Stimulated activated naive B cell treated with anti-CD40 and anti-IgM and Interleukin-4, amounts not matched to agents 10 μg/mL and 1 μg/mL and 100 μg/mL, for 72 hours (primary cell): ENCODE measurements around the gene SERTAD2.
A peak's percentile ranks its signal among the peaks of the same experiment; 100 is the strongest.

Experiments
- ATAC-seq, 2 donors: fragments of 150-1000 bp; cut with Tn5 transposase; replicated peaks; 2 replicates each; pipeline ENCODE4 v1.10.0; 2021; ENCODE audit warnings: moderate library complexity in 1 of 2
- DNase-seq: peaks from one replicate; pipeline ENCODE4 v3.0.0; 2021
- H3K27ac Mint-ChIP-seq: one replicate; pipeline ENCODE4 v1.8.0; 2022; ENCODE audit warnings: mild to moderate bottlenecking, mixed read lengths
- H3K27me3 Mint-ChIP-seq, 2 donors: one replicate each; pipeline ENCODE4 v1.8.0; 2022; ENCODE audit warnings: mixed read lengths in 2 of 2
- H3K36me3 Mint-ChIP-seq, 2 donors: one replicate each; pipeline ENCODE4 v1.8.0; 2022; ENCODE audit warnings: mixed read lengths in 2 of 2, mild to moderate bottlenecking in 1 of 2
- H3K4me1 Mint-ChIP-seq, 2 donors: one replicate each; pipeline ENCODE4 v1.8.0; 2022; ENCODE audit warnings: mixed read lengths in 2 of 2, mild to moderate bottlenecking in 1 of 2
- H3K4me3 Mint-ChIP-seq, 2 donors: one replicate each; pipeline ENCODE4 v1.8.0; 2022; ENCODE audit warnings: mild to moderate bottlenecking in 2 of 2, mixed read lengths in 2 of 2, moderate library complexity in 1 of 2
- H3K9me3 Mint-ChIP-seq, 2 donors: one replicate each; pipeline ENCODE4 v1.8.0; 2022; ENCODE audit warnings: mixed read lengths in 2 of 2, mild to moderate bottlenecking in 1 of 2

The SERTAD2 gene

GRCh38 chr2:64653109-64654062 is at the start of gene SERTAD2:
Gene SERTAD2, minus strand, starts transcription at chr2:64653913. Its CDS starts 17,042 bp downstream, at chr2:64636871.
- DNase-seq (peak; percentile 83), ATAC-seq (peak; percentile 81 to 85)
- Mint-ChIP-seq H3K27ac (peak within 1 kb of the TSS; percentile 97), H3K36me3 (peaks cover 0 to 2% of the 10 kb centered on the region in 2 donors), H3K27me3 (no peaks in the 10 kb centered on the region), H3K4me1 (peaks cover 47 to 82% of the 10 kb centered on the region in 2 donors), H3K4me3 (peak within 1 kb of the TSS; percentile 88 to 91), H3K9me3 (no peaks in the 10 kb centered on the region)

DNA sequence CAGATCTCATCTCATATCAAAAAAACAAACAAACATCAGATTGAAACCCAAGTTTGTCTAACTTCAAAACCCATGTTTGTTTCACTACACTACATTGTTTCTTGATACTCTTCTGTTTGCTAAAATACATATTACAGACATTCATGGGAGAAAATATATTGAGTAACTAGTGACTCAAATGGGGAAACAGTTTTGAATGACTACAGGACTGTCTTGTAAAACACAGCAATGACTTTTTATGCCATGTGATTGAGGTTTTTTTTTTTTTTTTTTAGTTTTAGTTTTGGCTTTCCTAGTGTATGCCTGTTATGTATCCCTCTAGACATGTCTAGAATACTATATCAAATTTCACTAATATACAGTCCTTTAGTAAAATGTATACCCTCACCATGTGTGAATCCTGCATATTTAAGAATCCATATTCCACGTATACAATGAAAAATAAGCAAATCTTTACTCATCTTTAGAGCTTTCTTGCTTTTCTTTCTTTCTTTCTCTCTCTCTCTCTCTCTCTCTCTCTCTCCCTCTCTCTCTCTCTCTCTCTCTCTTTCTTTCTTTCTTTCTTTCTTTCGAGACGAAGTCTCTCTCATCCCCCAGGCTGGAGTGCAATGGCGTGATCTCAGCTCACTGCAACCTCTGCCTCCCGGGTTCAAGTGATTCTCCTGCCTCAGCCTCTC is 46.6 kb upstream of the SERTAD2 start:
- Mint-ChIP-seq H3K4me1 (peaks cover 31 to 49% of the 10 kb centered on the region in 2 donors), H3K36me3 (peaks cover 5 to 12% of the 10 kb centered on the region in 2 donors), H3K9me3 (peaks cover 0 to 4% of the 10 kb centered on the region in 2 donors), H3K4me3 (no peak overlapping the region), H3K27ac (peak overlapping the region; percentile 86), H3K27me3 (no peaks in the 10 kb centered on the region)
- ATAC-seq = peak; percentile 45 to 52
- no peak for DNase-seq

DNA sequence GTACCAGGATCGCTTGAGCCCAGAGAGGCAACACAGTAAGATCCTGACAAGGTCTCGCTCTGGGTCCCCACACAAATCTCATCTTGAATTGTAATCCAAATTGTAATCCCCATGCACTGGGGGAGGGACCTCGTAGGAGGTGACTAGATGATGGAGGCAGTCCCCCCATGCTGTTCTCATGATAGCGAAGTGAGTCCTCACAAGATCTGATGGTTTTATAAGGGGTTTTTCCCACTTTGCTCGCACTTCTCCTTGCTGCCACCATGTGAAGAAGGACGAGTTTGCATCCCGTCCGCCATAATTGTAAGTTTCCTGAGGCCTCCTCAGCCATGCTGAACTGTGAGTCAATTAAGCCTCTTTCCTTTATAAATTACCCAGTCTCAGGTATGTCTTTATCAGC is 46.0 kb upstream of the SERTAD2 start:
- Mint-ChIP-seq H3K9me3 (peaks cover 0 to 4% of the 10 kb centered on the region in 2 donors), H3K27me3 (no peaks in the 10 kb centered on the region), H3K36me3 (peaks cover 5 to 12% of the 10 kb centered on the region in 2 donors), H3K4me3 (peak overlapping the region in 1 of 2 donors; percentile 12), H3K4me1 (peaks cover 31 to 49% of the 10 kb centered on the region in 2 donors), H3K27ac (peak overlapping the region; percentile 86)
- ATAC-seq (peak; percentile 46 to 58), DNase-seq (peak; percentile 29)

DNA sequence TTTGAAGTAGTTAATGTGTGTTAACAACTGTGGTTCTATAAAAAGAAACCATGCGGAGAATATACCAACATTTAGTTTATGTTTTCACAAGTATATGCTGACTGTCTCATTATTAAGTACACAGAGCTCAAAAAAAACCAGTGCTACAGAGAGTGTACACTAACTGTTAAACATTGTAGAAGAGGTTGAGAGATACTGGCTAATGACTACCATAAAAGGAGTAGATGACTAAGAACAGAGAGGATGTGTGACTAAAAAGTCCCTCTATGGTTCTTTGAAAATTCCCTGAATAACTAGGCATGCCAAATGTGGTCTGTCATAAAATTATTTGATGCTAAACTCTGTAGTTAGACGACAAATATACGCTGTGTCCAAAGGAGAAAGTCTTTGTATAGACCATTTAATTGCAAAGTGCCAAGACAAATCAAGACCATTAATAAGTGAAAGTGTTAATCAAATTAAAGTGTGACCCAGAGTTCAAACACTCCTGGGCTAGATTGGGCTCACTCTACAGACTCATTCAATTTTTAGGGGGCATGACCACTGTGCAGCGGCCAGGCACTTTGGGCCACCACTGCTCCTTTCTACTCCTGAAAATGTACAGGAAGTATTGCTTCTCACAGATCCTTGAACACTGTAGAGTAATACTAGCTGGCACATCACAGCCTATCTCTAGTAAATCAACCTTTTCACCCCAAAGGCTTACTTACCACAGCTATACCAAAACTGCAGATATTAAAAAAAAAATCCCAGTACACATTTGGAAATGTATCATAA is 45.1 kb upstream of the SERTAD2 start:
- peaks cover 31 to 49% of the 10 kb centered on the region in 2 donors for H3K4me1 Mint-ChIP-seq
- H3K36me3 Mint-ChIP-seq = peaks cover 5 to 12% of the 10 kb centered on the region in 2 donors
- H3K27me3 Mint-ChIP-seq = no peaks in the 10 kb centered on the region
- DNase-seq (no peak), ATAC-seq (peak; percentile 97)
- peak overlapping the region; percentile 90 for H3K27ac Mint-ChIP-seq
- H3K9me3 Mint-ChIP-seq = peaks cover 0 to 4% of the 10 kb centered on the region in 2 donors
- peak overlapping the region in 1 of 2 donors; percentile 18 for H3K4me3 Mint-ChIP-seq

DNA sequence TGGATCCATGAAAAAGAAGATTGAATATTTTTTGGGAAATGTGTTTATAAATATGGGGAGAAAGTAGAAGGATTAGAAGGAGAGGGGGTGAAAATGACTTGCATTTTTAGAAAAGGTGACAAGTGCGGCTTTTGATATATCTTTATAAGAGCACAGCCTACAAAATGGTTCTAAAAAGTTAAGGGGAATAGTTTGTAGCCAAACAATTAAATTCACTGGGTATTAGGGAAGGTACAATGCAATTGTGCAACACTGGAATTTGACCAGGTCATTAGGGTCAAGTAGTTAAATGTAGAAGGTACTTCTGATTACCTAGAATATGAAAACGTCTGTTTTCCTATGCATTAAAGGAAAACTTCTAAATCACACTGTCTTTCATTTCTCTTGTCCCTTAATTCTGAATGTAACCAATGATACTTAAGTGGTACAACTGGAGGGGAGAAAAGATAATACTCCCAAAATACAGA is 44.5 kb upstream of the SERTAD2 start:
- H3K27ac Mint-ChIP-seq = no peak overlapping the region
- peaks cover 0 to 4% of the 10 kb centered on the region in 2 donors for H3K9me3 Mint-ChIP-seq
- peaks cover 31 to 49% of the 10 kb centered on the region in 2 donors for H3K4me1 Mint-ChIP-seq
- H3K4me3 Mint-ChIP-seq = no peak overlapping the region
- ATAC-seq = no peak
- no peaks in the 10 kb centered on the region for H3K27me3 Mint-ChIP-seq
- no peak for DNase-seq
- peaks cover 6 to 12% of the 10 kb centered on the region in 2 donors for H3K36me3 Mint-ChIP-seq

GRCh38 chr2:64697297-64698176 is 43.8 kb upstream of the SERTAD2 start:
- H3K4me3 Mint-ChIP-seq = peak overlapping the region in 1 of 2 donors; percentile 26
- ATAC-seq (no peak), DNase-seq (no peak)
- H3K36me3 Mint-ChIP-seq = peaks cover 6 to 12% of the 10 kb centered on the region in 2 donors
- H3K9me3 Mint-ChIP-seq = peaks cover 0 to 4% of the 10 kb centered on the region in 2 donors
- no peaks in the 10 kb centered on the region for H3K27me3 Mint-ChIP-seq
- no peak overlapping the region for H3K27ac Mint-ChIP-seq
- peaks cover 31 to 49% of the 10 kb centered on the region in 2 donors for H3K4me1 Mint-ChIP-seq

- Mint-ChIP-seq H3K36me3 (peaks cover 9 to 16% of the 10 kb centered on the region in 2 donors), H3K4me1 (peaks cover 31 to 49% of the 10 kb centered on the region in 2 donors), H3K9me3 (peaks cover 0 to 6% of the 10 kb centered on the region in 2 donors), H3K4me3 (no peak overlapping the region), H3K27ac (no peak overlapping the region), H3K27me3 (no peaks in the 10 kb centered on the region)
- no peak for DNase-seq
- no peak for ATAC-seq
These were observed 42.9 kb upstream of the SERTAD2 start for GRCh38 chr2:64696636-64697035.

DNA sequence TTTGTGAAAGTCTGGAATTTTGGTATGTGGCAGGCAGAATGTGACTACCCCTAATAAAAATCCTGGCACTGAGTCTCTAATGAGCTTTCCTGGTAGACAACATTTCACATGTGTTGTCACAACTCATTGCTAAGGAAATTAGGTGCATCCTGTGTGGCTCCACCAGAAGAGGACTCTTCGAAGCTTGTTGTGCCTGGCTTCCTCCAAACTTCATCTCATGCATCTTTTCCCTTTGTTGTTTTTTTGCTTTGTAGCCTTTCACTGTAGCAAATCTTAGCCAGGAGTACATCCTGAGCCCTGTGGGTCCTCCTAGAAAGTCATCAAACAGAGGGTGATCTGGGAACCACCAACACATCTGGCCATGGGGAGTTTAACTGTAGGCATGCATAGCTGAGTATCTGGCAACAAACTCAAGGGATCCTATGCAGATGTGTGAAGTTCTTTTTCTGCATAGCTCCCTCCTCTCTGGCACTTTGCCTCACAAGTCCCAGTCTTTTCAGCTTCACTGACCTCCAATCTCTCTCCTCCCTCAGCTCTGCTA is 42.1 kb upstream of the SERTAD2 start:
- Mint-ChIP-seq H3K9me3 (peaks cover 0 to 4% of the 10 kb centered on the region in 2 donors), H3K4me1 (peaks cover 31 to 49% of the 10 kb centered on the region in 2 donors), H3K27me3 (no peaks in the 10 kb centered on the region), H3K27ac (no peak overlapping the region), H3K4me3 (no peak overlapping the region), H3K36me3 (peaks cover 4 to 16% of the 10 kb centered on the region in 2 donors)
- no peak for DNase-seq
- no peak for ATAC-seq

DNA sequence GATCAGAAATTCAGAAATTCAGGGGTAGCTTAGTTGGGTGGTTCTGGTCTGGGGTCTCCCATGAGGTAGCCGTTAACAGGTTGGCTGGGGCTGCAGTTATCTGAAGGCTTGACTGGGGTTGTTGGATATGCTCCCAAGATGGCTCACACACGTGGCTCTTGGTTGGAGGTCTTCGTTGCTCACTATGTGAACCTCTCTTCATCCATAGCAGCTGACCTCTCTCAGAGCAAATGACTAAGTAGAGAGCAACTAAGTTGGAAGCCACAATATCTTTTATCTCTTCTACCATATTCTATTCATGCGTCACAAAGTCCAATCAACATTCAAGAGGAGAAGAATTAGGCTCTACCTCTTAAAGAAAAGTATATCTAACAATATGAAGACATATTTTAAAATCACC is 38.7 kb upstream of the SERTAD2 start:
- Mint-ChIP-seq H3K27ac (no peak overlapping the region), H3K27me3 (no peaks in the 10 kb centered on the region), H3K9me3 (peaks cover 0 to 2% of the 10 kb centered on the region in 2 donors), H3K4me3 (no peak overlapping the region), H3K4me1 (peaks cover 20 to 39% of the 10 kb centered on the region in 2 donors), H3K36me3 (peaks cover 8 to 10% of the 10 kb centered on the region in 2 donors)
- DNase-seq (no peak), ATAC-seq (no peak)

- Mint-ChIP-seq H3K4me3 (no peak overlapping the region), H3K27ac (no peak overlapping the region), H3K36me3 (peaks cover 8 to 12% of the 10 kb centered on the region in 2 donors), H3K4me1 (peaks cover 14 to 31% of the 10 kb centered on the region in 2 donors), H3K27me3 (no peaks in the 10 kb centered on the region), H3K9me3 (peaks cover 3 to 4% of the 10 kb centered on the region in 2 donors)
- DNase-seq (no peak), ATAC-seq (no peak)
These were observed 35.2 kb upstream of the SERTAD2 start for GRCh38 chr2:64688909-64689308.

- peaks cover 3 to 8% of the 10 kb centered on the region in 2 donors for H3K36me3 Mint-ChIP-seq
- ATAC-seq (no peak), DNase-seq (no peak)
- no peak overlapping the region for H3K4me3 Mint-ChIP-seq
- H3K4me1 Mint-ChIP-seq = peaks cover 25 to 48% of the 10 kb centered on the region in 2 donors
- H3K27me3 Mint-ChIP-seq = no peaks in the 10 kb centered on the region
- H3K9me3 Mint-ChIP-seq = peaks cover 3 to 4% of the 10 kb centered on the region in 2 donors
- H3K27ac Mint-ChIP-seq = no peak overlapping the region
These were observed 32.7 kb upstream of the SERTAD2 start for GRCh38 chr2:64686283-64686956.

DNA sequence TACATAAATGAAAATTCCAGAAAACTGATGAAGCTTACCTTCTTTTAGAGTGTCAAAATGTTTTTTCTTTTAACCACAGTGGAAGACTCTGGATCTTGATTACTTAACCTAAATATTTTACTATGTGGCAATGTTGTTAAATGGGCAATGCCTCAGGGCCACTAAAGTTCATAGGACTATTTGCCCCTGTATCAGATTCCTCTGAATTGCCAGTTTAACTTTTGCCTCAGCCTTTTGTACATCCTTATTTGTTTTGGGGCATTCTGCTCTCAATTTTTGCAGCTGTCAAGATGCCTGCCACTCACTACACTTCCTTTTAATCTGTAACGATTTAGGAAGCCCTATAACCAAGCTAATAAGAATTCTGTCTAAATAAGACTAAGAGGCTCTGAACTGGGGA is 31.7 kb upstream of the SERTAD2 start:
- ATAC-seq (no peak), DNase-seq (no peak)
- no peaks in the 10 kb centered on the region for H3K27me3 Mint-ChIP-seq
- peaks cover 28 to 55% of the 10 kb centered on the region in 2 donors for H3K4me1 Mint-ChIP-seq
- no peak overlapping the region for H3K27ac Mint-ChIP-seq
- no peak overlapping the region for H3K4me3 Mint-ChIP-seq
- H3K36me3 Mint-ChIP-seq = peaks cover 3 to 8% of the 10 kb centered on the region in 2 donors
- H3K9me3 Mint-ChIP-seq = peaks cover 3 to 4% of the 10 kb centered on the region in 2 donors
